ENCODE results near the gene FAAH.

DNA sequence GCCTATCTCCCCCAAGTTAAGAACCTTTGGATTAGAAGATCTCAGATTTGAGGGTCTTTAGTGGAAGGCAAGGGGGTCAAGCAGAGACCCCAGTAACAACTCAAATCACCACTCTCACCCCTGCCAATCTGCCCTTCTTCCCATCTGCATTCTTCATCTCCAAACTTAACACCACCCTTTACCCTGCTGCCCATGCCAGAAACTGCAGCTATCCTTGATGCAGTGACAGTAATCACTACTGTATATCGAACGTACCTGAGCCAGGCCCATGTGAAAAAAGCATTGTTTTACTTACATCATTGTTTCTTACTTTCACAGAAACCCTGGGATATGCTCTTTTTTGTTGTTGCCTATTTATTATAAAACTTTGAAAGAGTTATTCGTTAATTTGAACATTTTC, 27.0 kb upstream of the FAAH start:
- TF ChIP-seq, protein P1, sequence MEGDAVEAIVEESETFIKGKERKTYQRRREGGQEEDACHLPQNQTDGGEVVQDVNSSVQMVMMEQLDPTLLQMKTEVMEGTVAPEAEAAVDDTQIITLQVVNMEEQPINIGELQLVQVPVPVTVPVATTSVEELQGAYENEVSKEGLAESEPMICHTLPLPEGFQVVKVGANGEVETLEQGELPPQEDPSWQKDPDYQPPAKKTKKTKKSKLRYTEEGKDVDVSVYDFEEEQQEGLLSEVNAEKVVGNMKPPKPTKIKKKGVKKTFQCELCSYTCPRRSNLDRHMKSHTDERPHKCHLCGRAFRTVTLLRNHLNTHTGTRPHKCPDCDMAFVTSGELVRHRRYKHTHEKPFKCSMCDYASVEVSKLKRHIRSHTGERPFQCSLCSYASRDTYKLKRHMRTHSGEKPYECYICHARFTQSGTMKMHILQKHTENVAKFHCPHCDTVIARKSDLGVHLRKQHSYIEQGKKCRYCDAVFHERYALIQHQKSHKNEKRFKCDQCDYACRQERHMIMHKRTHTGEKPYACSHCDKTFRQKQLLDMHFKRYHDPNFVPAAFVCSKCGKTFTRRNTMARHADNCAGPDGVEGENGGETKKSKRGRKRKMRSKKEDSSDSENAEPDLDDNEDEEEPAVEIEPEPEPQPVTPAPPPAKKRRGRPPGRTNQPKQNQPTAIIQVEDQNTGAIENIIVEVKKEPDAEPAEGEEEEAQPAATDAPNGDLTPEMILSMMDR (IDR thresholded peaks at IDR 0.05), result no peak
- no peak for TF ChIP-seq POLR2AphosphoS5 (IDR thresholded peaks at IDR 0.05)
- no peak for TF ChIP-seq EP300 (IDR thresholded peaks at IDR 0.05)
- no peak for TF ChIP-seq POLR2A (IDR thresholded peaks at IDR 0.05)
